Activated naive CD4-positive, alpha-beta T cell treated with Interleukin-2 at 50 U/mL for 16 hours (primary cell): ENCODE data around the gene SYT10.
"Not testable (repeated sequence)": the region's sequence is repeated elsewhere in the genome, so short reads cannot be mapped to it uniquely, and the experiment has no call there.

Experiments used
- DNase-seq: peaks from one replicate; pipeline ENCODE4 v3.0.0-alpha.2; 2020

Gene SYT10

GRCh38 chr12:33331961-33332398 lies 107.6 kb downstream of the SYT10 start:
- not testable (repeated sequence) for DNase-seq

- no peak for DNase-seq
Measured at GRCh38 chr12:33330940-33331339, 108.7 kb downstream of the SYT10 start.
